C4-2B (cell line): ENCODE results near the gene TMEM106C.

Experiments
- ZFX ChIP-seq: fragments of 450-650 bp; IDR thresholded peaks from 2 replicates; pipeline ENCODE4 v1.6.1; 2017
- TF ChIP-seq, protein P1 (sequence below): fragments of 450-650 bp; conservative IDR thresholded peaks from 2 replicates; pipeline ENCODE4 v1.5.1; 2017; ENCODE audit warnings: mild to moderate bottlenecking

DNA sequence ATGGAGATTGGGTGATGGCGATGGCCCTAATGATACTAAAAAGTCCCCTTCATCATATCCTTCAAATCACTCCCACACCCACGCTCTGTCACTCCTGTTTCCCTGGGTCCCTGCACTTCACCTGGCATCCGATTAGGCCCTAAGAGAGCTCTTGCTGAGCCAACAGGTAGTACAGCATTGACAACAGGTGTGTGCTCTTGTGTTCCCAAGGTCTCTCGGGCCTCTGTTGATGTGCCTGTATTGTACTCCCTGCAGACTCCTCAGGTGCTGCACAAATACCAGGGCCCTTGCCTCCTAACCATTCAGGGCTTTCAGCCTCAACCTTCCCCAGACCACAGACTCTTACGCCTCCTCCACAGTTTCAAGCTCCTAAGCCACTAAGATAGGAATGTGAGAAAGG lies 32.8 kb upstream of the TMEM106C start:
- TF ChIP-seq, protein P1, sequence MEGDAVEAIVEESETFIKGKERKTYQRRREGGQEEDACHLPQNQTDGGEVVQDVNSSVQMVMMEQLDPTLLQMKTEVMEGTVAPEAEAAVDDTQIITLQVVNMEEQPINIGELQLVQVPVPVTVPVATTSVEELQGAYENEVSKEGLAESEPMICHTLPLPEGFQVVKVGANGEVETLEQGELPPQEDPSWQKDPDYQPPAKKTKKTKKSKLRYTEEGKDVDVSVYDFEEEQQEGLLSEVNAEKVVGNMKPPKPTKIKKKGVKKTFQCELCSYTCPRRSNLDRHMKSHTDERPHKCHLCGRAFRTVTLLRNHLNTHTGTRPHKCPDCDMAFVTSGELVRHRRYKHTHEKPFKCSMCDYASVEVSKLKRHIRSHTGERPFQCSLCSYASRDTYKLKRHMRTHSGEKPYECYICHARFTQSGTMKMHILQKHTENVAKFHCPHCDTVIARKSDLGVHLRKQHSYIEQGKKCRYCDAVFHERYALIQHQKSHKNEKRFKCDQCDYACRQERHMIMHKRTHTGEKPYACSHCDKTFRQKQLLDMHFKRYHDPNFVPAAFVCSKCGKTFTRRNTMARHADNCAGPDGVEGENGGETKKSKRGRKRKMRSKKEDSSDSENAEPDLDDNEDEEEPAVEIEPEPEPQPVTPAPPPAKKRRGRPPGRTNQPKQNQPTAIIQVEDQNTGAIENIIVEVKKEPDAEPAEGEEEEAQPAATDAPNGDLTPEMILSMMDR: no peak
- TF ChIP-seq ZFX: no peak
